HG02588 (cell line): ENCODE results near the gene TOGARAM2.
"Not testable (repeated sequence)": the region's sequence is repeated elsewhere in the genome, so short reads cannot be mapped to it uniquely, and the experiment has no call there.

Experiments used
- ATAC-seq: cut with Tn5 transposase; IDR thresholded peaks from one replicate; pipeline ENCODE4 v1.9.1; 2021; ENCODE audit warnings: mild to moderate bottlenecking, moderate library complexity; ENCODE audit not compliant: unreplicated experiment

TOGARAM2 gene

GRCh38 chr2:28976584-28976983 is 4.5 kb upstream of the TOGARAM2 start:
- ATAC-seq = no peak

DNA sequence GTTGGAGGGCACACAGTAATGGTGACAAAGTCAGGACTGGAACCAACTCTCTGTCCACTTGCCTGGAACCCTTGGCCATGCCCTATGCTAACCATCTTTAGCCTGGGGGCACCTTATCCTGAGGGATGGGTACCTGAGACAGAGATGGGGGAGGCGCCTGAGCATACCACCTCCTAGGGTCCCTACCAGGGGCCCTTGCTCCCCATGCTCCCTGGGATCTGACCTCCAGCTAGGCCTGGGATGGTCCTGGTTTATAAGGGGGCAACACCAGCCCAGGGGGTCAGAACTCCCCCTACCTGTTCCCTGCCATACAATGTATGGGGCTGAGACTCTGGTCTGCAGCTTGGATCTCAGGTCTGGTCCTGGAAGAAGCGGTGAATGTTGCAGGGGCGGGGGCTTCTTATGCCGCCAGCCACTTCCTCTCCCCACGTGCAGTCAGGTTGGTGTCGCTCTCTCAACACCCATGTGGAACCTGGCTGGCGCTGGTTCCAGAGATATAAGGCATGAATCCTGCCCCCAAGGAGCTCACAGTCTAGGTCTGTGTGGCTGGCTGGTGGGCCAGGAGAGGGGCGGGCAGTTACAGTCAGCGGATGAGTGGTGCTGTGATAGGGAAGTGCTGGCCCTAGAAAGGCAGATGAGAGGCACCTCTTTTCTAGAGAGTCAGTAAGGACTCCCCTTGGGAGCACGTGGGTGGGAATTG is 3.8 kb upstream of the TOGARAM2 start:
- no peak for ATAC-seq

- ATAC-seq = not testable (repeated sequence)
Observed at GRCh38 chr2:28978001-28978400, 3.1 kb upstream of the TOGARAM2 start.

GRCh38 chr2:28978606-28979005 is 2.5 kb upstream of the TOGARAM2 start:
- no peak for ATAC-seq

GRCh38 chr2:28979041-28979440 is 2.1 kb upstream of the TOGARAM2 start:
- ATAC-seq = no peak

GRCh38 chr2:28979576-28980366 is 1.3 kb upstream of the TOGARAM2 start:
- no peak for ATAC-seq

DNA sequence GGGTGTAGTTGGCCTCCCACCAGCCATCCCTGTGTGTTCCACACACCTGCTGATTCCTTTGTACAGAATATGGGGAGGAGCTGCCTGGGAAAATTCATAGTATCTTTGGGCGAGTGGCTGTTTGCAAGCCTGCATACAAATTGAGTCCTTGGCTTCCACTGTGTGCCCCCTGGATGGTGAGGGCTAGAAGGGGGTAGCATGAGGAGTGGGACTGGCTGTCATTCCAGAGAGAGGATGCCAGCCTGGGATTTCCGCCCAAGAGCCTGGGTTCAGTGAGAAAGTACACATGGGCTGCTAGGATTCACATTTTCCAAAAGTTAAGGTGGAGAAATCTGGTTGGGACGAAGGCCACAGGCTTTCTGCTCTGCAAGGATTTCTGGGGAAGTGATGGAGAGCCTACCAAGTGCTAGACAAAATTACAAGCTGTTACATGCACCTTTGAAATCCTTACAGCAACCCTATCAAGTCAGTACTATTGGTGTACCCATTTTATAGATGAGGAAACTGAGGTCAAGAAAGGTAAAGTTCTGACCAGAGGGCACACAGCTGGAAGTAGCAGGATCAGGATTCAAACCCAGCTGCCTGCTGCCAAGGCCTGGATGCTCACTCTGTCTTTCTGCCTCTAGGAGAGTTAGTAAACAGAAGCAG is 606 bp upstream of the TOGARAM2 start:
- ATAC-seq = no peak

DNA sequence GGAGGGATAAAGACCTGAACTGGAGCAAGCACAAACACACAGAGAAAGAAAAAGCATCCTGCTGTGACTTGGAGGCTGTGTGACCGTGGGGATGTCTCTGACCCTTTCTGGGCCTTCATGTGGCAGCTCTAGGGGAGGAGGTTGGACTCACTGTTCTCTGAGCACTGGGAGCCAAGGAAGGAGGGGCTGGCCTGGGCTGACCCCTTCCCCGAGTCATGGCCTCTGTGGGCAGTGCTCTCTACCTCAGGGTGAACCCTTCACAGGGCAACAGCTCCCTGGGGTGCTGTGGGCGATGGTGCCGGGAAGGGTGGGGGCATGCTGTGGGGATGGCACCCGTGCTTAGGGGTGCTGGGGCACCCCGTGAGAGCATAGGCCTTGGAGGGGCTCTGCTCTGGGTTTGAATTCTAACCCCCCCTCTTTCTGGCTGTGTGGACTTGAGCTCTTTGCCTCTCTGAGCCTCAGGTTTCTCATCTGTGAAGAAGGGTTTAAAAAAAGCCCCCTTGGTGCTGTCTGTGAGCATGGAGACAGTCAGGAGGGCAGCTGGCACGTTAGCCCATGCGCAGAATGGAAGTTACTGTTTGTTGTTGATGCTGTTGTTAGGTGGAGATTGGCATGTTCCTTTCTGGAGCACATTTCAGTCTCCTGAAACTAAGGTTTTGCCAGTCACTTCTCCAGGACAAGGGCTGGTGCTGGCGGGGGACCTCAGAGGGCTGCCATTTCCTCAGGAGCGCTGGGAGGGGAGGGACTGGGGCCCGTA is 700 bp downstream of the TOGARAM2 start:
- no peak for ATAC-seq

DNA sequence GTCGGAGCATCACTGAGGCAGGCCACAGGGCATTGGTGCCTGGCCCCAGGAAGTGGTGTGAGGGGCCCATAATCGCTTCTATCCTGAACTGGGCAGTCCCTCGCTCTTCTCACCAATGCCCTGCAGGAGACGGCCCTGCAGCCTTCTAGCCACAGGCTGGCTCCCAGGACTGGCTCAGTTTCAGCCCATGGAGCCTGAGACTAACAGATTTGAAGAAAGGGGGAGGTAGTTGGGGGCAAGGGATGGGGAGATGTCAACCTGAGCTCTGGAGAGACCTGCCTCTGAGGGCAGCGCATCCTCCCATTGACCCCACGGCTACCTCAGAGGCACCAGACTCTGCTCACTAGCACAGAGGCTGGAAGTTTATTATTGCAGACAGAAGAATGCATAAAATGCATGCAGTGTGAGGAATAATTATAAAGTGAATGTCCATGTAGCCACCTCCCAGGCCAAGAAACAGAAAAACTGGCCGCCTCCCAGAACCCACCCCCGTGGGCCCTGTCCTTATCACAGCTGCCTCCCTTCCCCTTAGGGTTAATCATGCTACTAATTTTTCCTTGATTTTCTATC is 1.4 kb downstream of the TOGARAM2 start:
- no peak for ATAC-seq

DNA sequence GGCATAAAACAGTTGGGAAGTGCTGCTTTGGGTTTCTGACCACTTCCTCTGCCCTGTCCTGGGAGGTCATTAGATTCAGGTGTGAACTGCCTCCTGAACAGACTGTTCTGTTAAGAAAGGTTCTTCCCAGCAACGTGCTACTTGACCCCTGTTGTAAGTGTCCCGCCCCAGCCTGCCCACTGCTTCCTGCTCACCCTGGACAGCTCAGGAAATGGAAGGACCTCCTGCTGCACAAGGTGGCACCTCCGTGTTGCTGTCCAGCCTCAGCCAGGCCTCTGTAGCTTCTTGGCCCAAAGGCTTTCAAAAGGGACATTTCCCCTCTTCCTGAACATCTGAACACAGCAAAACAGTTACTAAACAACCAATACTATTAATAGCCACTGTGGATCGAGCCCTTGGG is 5.3 kb downstream of the TOGARAM2 start:
- no peak for ATAC-seq

GRCh38 chr2:28989973-28990372 is 8.9 kb downstream of the TOGARAM2 start:
- no peak for ATAC-seq

DNA sequence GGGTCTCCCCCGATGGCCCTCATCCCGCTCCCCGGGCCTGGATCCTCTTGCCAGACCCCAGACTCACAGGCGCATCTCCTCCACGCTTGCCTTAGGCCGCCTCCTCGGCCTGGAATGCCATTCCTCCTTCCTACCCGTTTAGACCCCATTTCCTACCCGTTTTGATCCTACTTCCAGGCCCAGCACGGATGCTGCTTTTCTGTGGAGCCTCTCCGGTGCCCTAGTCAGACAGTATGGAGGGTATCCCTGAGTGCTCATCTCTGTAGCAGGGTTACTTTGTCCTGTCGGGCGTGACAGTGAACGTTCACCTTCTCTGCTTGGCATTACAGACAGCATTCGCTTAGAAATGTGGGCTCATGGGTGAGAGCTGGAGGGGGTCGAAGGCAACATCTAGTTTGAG is 9.3 kb downstream of the TOGARAM2 start:
- no peak for ATAC-seq

DNA sequence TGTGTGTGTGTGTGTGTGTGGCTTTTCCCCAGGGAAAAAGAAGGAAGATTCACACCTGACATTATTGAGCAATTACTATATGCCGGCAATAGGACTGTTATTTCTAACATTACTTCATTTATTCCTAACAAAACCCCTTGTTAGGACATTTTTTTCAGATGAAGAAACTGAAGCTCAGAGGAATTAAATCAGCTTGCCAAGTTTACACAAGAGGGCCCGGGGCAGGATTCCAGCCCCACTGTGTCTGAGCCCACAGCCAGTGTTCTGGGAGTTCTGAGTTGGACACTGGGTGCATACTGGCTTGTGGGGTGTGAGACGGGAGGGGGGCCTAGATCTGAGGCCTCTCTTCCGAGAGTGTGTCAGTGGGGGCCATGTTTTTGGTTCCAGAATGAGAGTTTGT is 9.9 kb downstream of the TOGARAM2 start:
- no peak for ATAC-seq

GRCh38 chr2:28991460-28991859 is 10.4 kb downstream of the TOGARAM2 start:
- ATAC-seq = no peak

DNA sequence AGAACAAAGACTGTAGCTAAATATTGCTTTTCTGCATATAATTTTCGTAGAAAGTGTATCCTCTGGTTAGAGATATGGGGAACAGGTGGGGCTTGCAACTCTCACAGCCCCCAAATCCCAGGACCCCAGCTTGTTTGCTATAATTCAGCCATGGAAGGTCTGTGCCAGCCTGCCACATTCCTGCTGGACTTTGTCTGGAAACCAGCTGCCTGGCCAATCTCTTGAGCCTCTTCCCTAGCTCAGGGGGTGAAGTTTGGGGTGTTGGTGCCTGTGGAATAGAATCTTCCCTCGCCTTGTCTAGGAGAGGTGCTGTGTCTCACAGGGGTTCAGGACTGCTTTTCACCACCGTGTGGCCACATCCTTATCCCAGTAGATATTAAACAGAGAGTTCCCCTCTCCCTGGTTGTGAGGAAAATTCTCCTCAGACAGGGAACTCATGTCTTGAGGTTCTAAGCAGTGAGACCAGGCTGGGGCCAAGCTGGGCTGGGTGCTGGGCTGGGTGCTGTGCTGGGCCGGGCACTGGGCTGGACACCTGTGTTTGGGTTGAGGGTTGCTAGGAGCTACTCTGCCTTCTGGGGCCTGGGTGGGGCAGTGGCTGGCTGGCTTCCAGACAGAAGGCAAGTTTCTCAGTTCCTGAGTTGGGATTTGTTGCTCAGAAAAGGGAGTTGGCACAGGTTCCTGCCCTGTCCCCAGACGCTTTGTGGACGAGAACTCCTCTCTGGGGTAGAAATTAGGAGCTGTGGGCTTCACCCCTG is 12.3 kb downstream of the TOGARAM2 start:
- ATAC-seq = no peak

- ATAC-seq = no peak
Observed at GRCh38 chr2:28994074-28994473, 13.0 kb downstream of the TOGARAM2 start.

- ATAC-seq = no peak
Observed at GRCh38 chr2:28994679-28995078, 13.6 kb downstream of the TOGARAM2 start.

GRCh38 chr2:28995765-28996750 is 15.0 kb downstream of the TOGARAM2 start:
- no peak for ATAC-seq

DNA sequence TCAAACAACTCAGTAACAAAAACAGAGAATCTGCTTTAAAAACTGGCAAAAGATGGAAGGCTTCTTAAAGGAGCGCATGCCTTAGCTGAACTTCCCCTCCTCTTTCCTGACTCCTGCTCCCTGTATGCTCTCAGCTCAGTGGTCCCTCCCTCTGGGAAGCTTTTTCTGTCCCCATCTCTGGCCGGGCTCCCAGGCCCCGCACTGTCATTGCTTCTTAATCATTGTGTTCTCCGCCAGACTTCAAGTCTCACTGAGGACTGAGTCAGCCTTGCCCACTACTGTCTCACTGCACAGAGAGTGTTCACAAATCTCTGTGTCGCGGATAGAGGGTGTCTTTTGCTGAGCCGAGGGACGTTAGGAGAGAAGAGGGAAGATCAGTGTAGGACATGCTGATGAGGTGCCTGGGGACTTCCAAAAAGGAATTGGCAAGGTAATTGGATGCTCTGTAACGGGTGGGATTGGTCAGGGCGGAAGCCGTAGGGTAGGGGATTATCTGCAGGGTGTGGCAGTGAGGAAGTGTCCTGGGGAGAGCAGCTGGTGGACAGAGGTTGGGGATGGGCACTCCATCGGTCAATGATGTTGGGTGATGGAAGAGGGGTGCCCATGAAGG is 16.2 kb downstream of the TOGARAM2 start:
- no peak for ATAC-seq
